Thyroid gland (tissue), 4 donors: ENCODE measurements around the gene SYTL4. TPM values are rescaled to one million over a fixed set of nuclear protein-coding genes. Genes with fewer than 3 reads are reported as not detected.

ENCODE experiments used
- DNase-seq, 2 donors: peaks; one replicate each; pipeline ENCODE4 v3.0.0-alpha.2; 2019
- H3K27ac ChIP-seq, 3 donors: fragments of 200-600 bp; sonication (generic); 1 replicate in 2 of 3; 2 replicates in 1 of 3; pipeline ENCODE4 v1.5.1; 2016 to 2019; ENCODE audit warnings: mild to moderate bottlenecking in 1 of 3, moderate library complexity in 1 of 3
- H3K27me3 ChIP-seq: fragments of 200-600 bp; sonication (generic); one replicate; pipeline ENCODE4 v1.5.1; 2019
- H3K36me3 ChIP-seq, 2 donors: fragments of 200-600 bp; sonication (generic); one replicate each; pipeline ENCODE4 v1.5.1; 2016 to 2019
- H3K4me1 ChIP-seq, 2 donors: fragments of 200-600 bp; sonication (generic); one replicate each; pipeline ENCODE4 v1.5.1; 2017 to 2019
- H3K4me3 ChIP-seq, 3 donors: fragments of 200-600 bp; sonication (generic); replicated peaks in 1 of 3; 1 replicate in 2 of 3; 2 replicates in 1 of 3; pipeline ENCODE4 v1.5.1; 2016; ENCODE audit warnings: mild to moderate bottlenecking in 1 of 3
- H3K9me3 ChIP-seq: fragments of 200-600 bp; sonication (generic); one replicate; pipeline ENCODE4 v1.5.1; 2017
- CTCF ChIP-seq, 6 experiments: fragments of 200-600 bp in 3 of 6; fragments of 450-650 bp in 3 of 6; sonication (generic) in 3 of 6; IDR thresholded peaks; one replicate each; pipeline ENCODE4 v1.5.1; 2016 to 2019; ENCODE audit warnings: antibody characterized with exemption in 6 of 6, mild to moderate bottlenecking in 2 of 6, inconsistent platforms in 1 of 6, moderate library complexity in 1 of 6
- POLR2A ChIP-seq, 2 donors: fragments of 450-650 bp; IDR thresholded peaks; one replicate each; pipeline ENCODE4 v1.6.1; 2017; ENCODE audit warnings: antibody characterized with exemption in 2 of 2, mild to moderate bottlenecking in 2 of 2, moderate library complexity in 1 of 2
- WGBS, 2 donors: methylation state at CpG; one replicate each; pipeline ENCODE4 v1.1.5; 2017; 5-methylcytosine and 5-hydroxymethylcytosine counted together
- intact Hi-C: fragments of 100-400 bp; cut with DNase I; formaldehyde crosslinking; loops from one replicate; pipeline ENCODE4 v1.15.1; 2023
- total RNA-seq, 4 donors: library from RNA; depleted of rRNA; stranded (reverse); fragments of >200 nt; gene quantifications; one replicate each; pipeline ENCODE4 v1.2.3, GENCODE V29; 2016

The SYTL4 gene
- total RNA-seq, 4 donors from 2014 or later: 13.1 to 28.2 (median 23.2) TPM

- H3K27me3 ChIP-seq: no peaks in the 10 kb centered on the region
- H3K27ac ChIP-seq: peak overlapping the region in 1 of 3 donors; percentile 2
- no peak overlapping the region for H3K4me3 ChIP-seq
- TF ChIP-seq CTCF (IDR thresholded peaks at IDR 0.05) (no peak), POLR2A (IDR thresholded peaks at IDR 0.05) (no peak)
- no peaks in the 10 kb centered on the region for H3K36me3 ChIP-seq
- 17 to 36% methylated on average over 1 of the region's 1 CpG for WGBS, 2 donors
- no peak for DNase-seq
- H3K4me1 ChIP-seq: no peaks in the 10 kb centered on the region
- intact Hi-C loops: no loop called here
- no peaks in the 10 kb centered on the region for H3K9me3 ChIP-seq
These were observed 84.8 kb downstream of the SYTL4 start for GRCh38 chrX:100647095-100647494.

GRCh38 chrX:100645106-100645505, 86.8 kb downstream of the SYTL4 start:
- intact Hi-C loops: no loop called here
- no peak for DNase-seq
- H3K4me1 ChIP-seq: no peaks in the 10 kb centered on the region
- no peaks in the 10 kb centered on the region for H3K9me3 ChIP-seq
- WGBS, 2 donors: 59 to 86% methylated on average over 3 to 4 of the region's 4 CpGs
- TF ChIP-seq CTCF (IDR thresholded peaks at IDR 0.05): no peak
- TF ChIP-seq POLR2A (IDR thresholded peaks at IDR 0.05): no peak
- no peaks in the 10 kb centered on the region for H3K27me3 ChIP-seq
- peak overlapping the region in 1 of 3 donors; percentile 30 for H3K27ac ChIP-seq
- H3K36me3 ChIP-seq: no peaks in the 10 kb centered on the region
- no peak overlapping the region for H3K4me3 ChIP-seq

- TF ChIP-seq CTCF (IDR thresholded peaks at IDR 0.05) (no peak), POLR2A (IDR thresholded peaks at IDR 0.05) (no peak)
- WGBS, 2 donors: 66 to 69% methylated on average over 11 of the region's 11 CpGs
- no peak within 1 kb of the TSS for H3K4me3 ChIP-seq
- no peaks in the 10 kb centered on the region for H3K27me3 ChIP-seq
- H3K36me3 ChIP-seq: no peaks in the 10 kb centered on the region
- no peaks in the 10 kb centered on the region for H3K9me3 ChIP-seq
- intact Hi-C loops: no loop called here
- H3K4me1 ChIP-seq: no peaks in the 10 kb centered on the region
- H3K27ac ChIP-seq: peak within 1 kb of the TSS in 2 of 3 donors; percentile 28 to 30
- no peak for DNase-seq
These were observed 87.7 kb downstream of the SYTL4 start, which contains the start of gene SRPX2 for GRCh38 chrX:100643956-100644860. TSS of gene SRPX2 (plus strand) at chrX:100644199. CDS start at chrX:100646323, 2,124 bp downstream.

- H3K36me3 ChIP-seq: no peaks in the 10 kb centered on the region
- intact Hi-C loops: no loop called here
- H3K27ac ChIP-seq: no peak overlapping the region
- no peaks in the 10 kb centered on the region for H3K9me3 ChIP-seq
- no peak overlapping the region for H3K4me3 ChIP-seq
- no peak for TF ChIP-seq CTCF (IDR thresholded peaks at IDR 0.05)
- TF ChIP-seq POLR2A (IDR thresholded peaks at IDR 0.05): no peak
- no peak for DNase-seq
- no peaks in the 10 kb centered on the region for H3K4me1 ChIP-seq
- 95 to 97% methylated on average over 11 of the region's 11 CpGs for WGBS, 2 donors
- H3K27me3 ChIP-seq: no peaks in the 10 kb centered on the region
These were observed 88.7 kb downstream of the SYTL4 start for GRCh38 chrX:100643212-100643611.

- H3K27me3 ChIP-seq: no peaks in the 10 kb centered on the region
- no peaks in the 10 kb centered on the region for H3K36me3 ChIP-seq
- intact Hi-C loops: no loop called here
- H3K4me3 ChIP-seq: no peak overlapping the region
- 48 to 56% methylated on average over 3 of the region's 3 CpGs for WGBS, 2 donors
- no peak for DNase-seq
- H3K9me3 ChIP-seq: no peaks in the 10 kb centered on the region
- no peak for TF ChIP-seq POLR2A (IDR thresholded peaks at IDR 0.05)
- no peak for TF ChIP-seq CTCF (IDR thresholded peaks at IDR 0.05)
- H3K27ac ChIP-seq: no peak overlapping the region
- no peaks in the 10 kb centered on the region for H3K4me1 ChIP-seq
These were observed 89.6 kb downstream of the SYTL4 start for GRCh38 chrX:100642290-100642689.
